HEK293T (cell line): ENCODE measurements around the gene CCDC158.
"Not testable (repeated sequence)": the region's sequence is repeated elsewhere in the genome, so short reads cannot be mapped to it uniquely, and the experiment has no call there.

Source experiments
- CTCF ChIA-PET: fragments of 350-600 bp; formaldehyde crosslinking; extraction: SDS; loops from one replicate; lab custom pipeline; 2021; ENCODE audit warnings: antibody characterized with exemption, inconsistent platforms; lab: Yijun Ruan, JAX
- POLR2A ChIA-PET: fragments of 350-600 bp; formaldehyde crosslinking; extraction: SDS; loops from one replicate; lab custom pipeline; 2020; ENCODE audit warnings: antibody characterized with exemption, inconsistent platforms; lab: Yijun Ruan, JAX
- DNase-seq: peaks from one replicate; pipeline ENCODE4 v3.0.0; 2012; ENCODE audit warnings: mixed read lengths; ENCODE audit errors: extremely low spot score
- ARNT ChIP-seq: fragments of 450-650 bp; IDR thresholded peaks from 2 replicates; pipeline ENCODE4 v1.6.1; 2017; ENCODE audit warnings: mild to moderate bottlenecking
- BHLHE40 ChIP-seq: fragments of 450-650 bp; IDR thresholded peaks from 2 replicates; pipeline ENCODE4 v1.6.1; 2016; ENCODE audit warnings: mild to moderate bottlenecking, moderate library complexity, borderline replicate concordance
- CTBP1 ChIP-seq: fragments of 450-650 bp; IDR thresholded peaks from 2 replicates; pipeline ENCODE4 v1.6.1; 2016; ENCODE audit warnings: borderline replicate concordance
- ELF4 ChIP-seq: fragments of 450-650 bp; IDR thresholded peaks from 2 replicates; pipeline ENCODE4 v1.6.1; 2017; ENCODE audit warnings: antibody characterized with exemption
- FOXA1 ChIP-seq: fragments of 450-650 bp; IDR thresholded peaks from 2 replicates; pipeline ENCODE4 v1.6.1; 2016; ENCODE audit warnings: mild to moderate bottlenecking
- FOXK2 ChIP-seq: fragments of 450-650 bp; IDR thresholded peaks from 2 replicates; pipeline ENCODE4 v1.6.1; 2016; ENCODE audit warnings: mild to moderate bottlenecking
- FOXM1 ChIP-seq: fragments of 450-650 bp; IDR thresholded peaks from 2 replicates; pipeline ENCODE4 v1.6.1; 2017; ENCODE audit warnings: mild to moderate bottlenecking, borderline replicate concordance
- HDGF ChIP-seq: fragments of 450-650 bp; IDR thresholded peaks from 2 replicates; pipeline ENCODE4 v1.6.1; 2017; ENCODE audit warnings: antibody characterized with exemption, borderline replicate concordance
- L3MBTL2 ChIP-seq: fragments of 450-650 bp; conservative IDR thresholded peaks from 2 replicates; pipeline ENCODE4 v1.6.1; 2016; ENCODE audit warnings: mild to moderate bottlenecking
- LEF1 ChIP-seq: fragments of 450-650 bp; IDR thresholded peaks from 2 replicates; pipeline ENCODE4 v1.6.1; 2017; ENCODE audit warnings: mild to moderate bottlenecking, borderline replicate concordance
- NFRKB ChIP-seq: fragments of 450-650 bp; IDR thresholded peaks from 2 replicates; pipeline ENCODE4 v1.6.1; 2016; ENCODE audit warnings: mild to moderate bottlenecking, moderate library complexity
- PKNOX1 ChIP-seq: fragments of 450-650 bp; IDR thresholded peaks from 2 replicates; pipeline ENCODE4 v1.6.1; 2016
- SP1 ChIP-seq: fragments of 450-650 bp; IDR thresholded peaks from 2 replicates; pipeline ENCODE4 v1.6.1; 2017
- SUZ12 ChIP-seq: fragments of 450-650 bp; IDR thresholded peaks from 2 replicates; pipeline ENCODE4 v1.6.1; 2016; ENCODE audit warnings: mild to moderate bottlenecking
- TARDBP ChIP-seq: fragments of 450-650 bp; IDR thresholded peaks from 2 replicates; pipeline ENCODE4 v1.6.1; 2016
- ZNF384 ChIP-seq: fragments of 450-650 bp; IDR thresholded peaks from 2 replicates; pipeline ENCODE4 v1.6.1; 2016

CCDC158 gene

GRCh38 chr4:76458825-76459224 lies 37.9 kb upstream of the CCDC158 start:
- peak; percentile 14 for DNase-seq
- POLR2A ChIA-PET, result no interaction called here
- no peak for TF ChIP-seq PKNOX1
- no peak for TF ChIP-seq L3MBTL2
- no peak for TF ChIP-seq SUZ12
- TF ChIP-seq ELF4, result no peak
- TF ChIP-seq SP1, result no peak
- no peak for TF ChIP-seq CTBP1
- TF ChIP-seq ZNF384, result no peak
- TF ChIP-seq HDGF, result no peak
- CTCF ChIA-PET, result no interaction called here

GRCh38 chr4:76458297-76458696 lies 37.4 kb upstream of the CCDC158 start:
- TF ChIP-seq FOXK2, result no peak
- no peak for TF ChIP-seq ARNT
- TF ChIP-seq ELF4, result no peak
- no peak for TF ChIP-seq TARDBP
- TF ChIP-seq ZNF384, result no peak
- no peak for TF ChIP-seq FOXA1
- TF ChIP-seq BHLHE40, result no peak
- TF ChIP-seq CTBP1, result no peak
- DNase-seq, result no peak
- POLR2A ChIA-PET, result no interaction called here
- CTCF ChIA-PET, result no interaction called here

DNA sequence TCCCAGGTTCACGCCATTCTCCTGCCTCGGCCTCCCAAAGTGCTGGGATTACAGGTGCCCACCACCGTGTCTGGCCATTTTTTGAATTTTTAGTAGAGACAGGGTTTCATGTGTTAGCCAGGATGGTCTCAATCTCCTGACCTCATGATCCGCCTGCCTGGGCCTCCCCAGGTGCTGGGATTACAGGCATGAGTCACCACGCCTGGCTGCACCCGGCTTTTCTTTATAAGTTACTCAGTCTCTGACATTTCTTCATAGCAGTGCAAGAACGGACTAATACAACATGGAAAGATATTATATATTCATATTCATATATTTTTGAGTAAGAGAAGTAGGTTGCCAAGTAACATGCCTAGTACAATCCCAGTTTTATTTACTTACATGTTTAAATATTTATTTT lies 36.9 kb upstream of the CCDC158 start:
- DNase-seq, result no peak
- TF ChIP-seq FOXK2, result no peak
- TF ChIP-seq CTBP1, result no peak
- no peak for TF ChIP-seq NFRKB
- no peak for TF ChIP-seq SUZ12
- no peak for TF ChIP-seq FOXA1
- TF ChIP-seq ELF4, result no peak
- TF ChIP-seq FOXM1, result no peak
- no peak for TF ChIP-seq L3MBTL2
- no peak for TF ChIP-seq ZNF384
- TF ChIP-seq HDGF, result no peak
- no peak for TF ChIP-seq ARNT
- no peak for TF ChIP-seq PKNOX1
- TF ChIP-seq BHLHE40, result no peak
- TF ChIP-seq TARDBP, result no peak
- TF ChIP-seq LEF1, result no peak
- no peak for TF ChIP-seq SP1
- ChIA-PET POLR2A (no interaction called here), CTCF (no interaction called here)

DNA sequence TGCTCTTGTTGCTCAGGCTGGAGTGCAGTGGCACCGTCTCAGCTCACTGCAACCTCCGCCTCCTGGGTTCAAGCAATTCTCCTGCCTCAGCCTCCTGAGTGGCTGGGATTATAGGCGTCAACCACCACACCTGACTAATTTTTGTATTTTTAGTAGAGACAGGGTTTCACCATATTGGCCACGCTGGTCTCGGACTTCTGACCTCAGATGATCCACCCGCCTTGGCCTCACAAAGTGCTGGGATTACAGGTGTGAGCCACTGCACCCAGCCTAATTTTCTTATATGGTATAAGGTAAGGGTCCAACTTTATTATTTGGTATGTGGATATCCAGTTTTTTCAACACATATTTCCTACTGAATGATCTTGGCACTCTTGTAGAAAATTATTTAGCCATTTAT lies 33.1 kb upstream of the CCDC158 start:
- CTCF ChIA-PET, POLR2A ChIA-PET, DNase-seq: not testable (repeated sequence)

- DNase-seq, result no peak
- POLR2A ChIA-PET, result no interaction called here
- TF ChIP-seq FOXK2, result no peak
- TF ChIP-seq NFRKB, result no peak
- no peak for TF ChIP-seq CTBP1
- no peak for TF ChIP-seq ZNF384
- no peak for TF ChIP-seq L3MBTL2
- TF ChIP-seq BHLHE40, result no peak
- TF ChIP-seq ELF4, result no peak
- no peak for TF ChIP-seq TARDBP
- TF ChIP-seq LEF1, result no peak
- no peak for TF ChIP-seq SUZ12
- no peak for TF ChIP-seq ARNT
- CTCF ChIA-PET, result no interaction called here
Observed at GRCh38 chr4:76453232-76453631, 32.3 kb upstream of the CCDC158 start.

DNA sequence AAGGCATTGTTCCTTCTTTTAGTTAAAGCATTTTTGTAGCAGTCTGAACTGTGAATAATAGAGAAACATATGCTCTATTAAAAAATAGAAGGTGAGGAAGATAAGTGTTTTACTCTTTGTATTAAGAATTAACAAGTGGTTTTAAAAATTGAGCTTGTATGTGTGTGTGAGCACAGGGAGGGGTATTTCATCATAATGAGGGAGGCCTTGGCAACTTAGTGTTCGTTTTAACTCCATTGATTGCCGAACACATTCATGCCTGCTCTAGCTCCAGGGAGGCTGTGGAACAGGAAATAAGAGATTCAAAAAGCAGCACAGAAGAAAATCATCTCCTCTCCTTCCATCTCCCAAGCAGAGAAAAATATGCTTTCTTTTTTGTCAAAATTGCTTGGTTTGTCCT lies 28.9 kb upstream of the CCDC158 start:
- TF ChIP-seq SUZ12, result no peak
- DNase-seq, result no peak
- ChIA-PET POLR2A (no interaction called here), CTCF (no interaction called here)

DNA sequence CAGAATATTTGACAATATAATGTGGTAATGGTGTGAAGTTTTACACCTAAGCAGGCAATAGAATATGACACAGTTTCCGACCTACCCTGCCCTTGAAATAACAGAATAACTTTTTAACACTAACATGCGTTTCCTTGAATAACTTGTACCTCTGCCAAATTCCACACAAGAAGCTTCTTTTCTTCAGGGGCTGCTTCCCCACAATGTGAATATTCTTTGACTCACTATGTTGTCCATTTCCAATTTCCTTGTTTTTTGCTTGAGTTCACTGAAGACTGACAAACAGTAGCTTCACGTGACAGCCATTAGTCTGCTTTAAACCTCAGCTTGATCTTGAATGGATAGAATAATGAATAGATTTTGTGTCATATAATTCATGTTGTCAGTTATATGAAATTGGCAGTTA lies 28.4 kb upstream of the CCDC158 start:
- CTCF ChIA-PET, result no interaction called here
- no peak for TF ChIP-seq HDGF
- no peak for TF ChIP-seq CTBP1
- TF ChIP-seq SUZ12, result no peak
- no peak for TF ChIP-seq ARNT
- no peak for TF ChIP-seq FOXA1
- no peak for TF ChIP-seq ELF4
- no peak for TF ChIP-seq FOXK2
- TF ChIP-seq TARDBP, result no peak
- TF ChIP-seq L3MBTL2, result no peak
- no peak for TF ChIP-seq ZNF384
- no peak for TF ChIP-seq LEF1
- no peak for TF ChIP-seq FOXM1
- no peak for TF ChIP-seq SP1
- POLR2A ChIA-PET, result no interaction called here
- no peak for DNase-seq

- no peak for DNase-seq
- TF ChIP-seq TARDBP (no peak), SUZ12 (no peak), FOXA1 (no peak), ZNF384 (no peak), BHLHE40 (no peak), ARNT (no peak), CTBP1 (no peak), FOXM1 (no peak), NFRKB (no peak), FOXK2 (no peak)
- CTCF ChIA-PET, result interaction anchor here (0.6 kb wide), 1 partner anchor 16 kb away, joined by 3 read pairs; no protein-coding TSS in a partner anchor
- POLR2A ChIA-PET, result no interaction called here
Observed at GRCh38 chr4:76448211-76448610, 27.3 kb upstream of the CCDC158 start.
